Central memory CD4-positive, alpha-beta T cell (primary cell): ENCODE results near the gene RAVER2.
A peak's percentile ranks its signal among the peaks of the same experiment; 100 is the strongest.
"Not testable (repeated sequence)": the region's sequence is repeated elsewhere in the genome, so short reads cannot be mapped to it uniquely, and the experiment has no call there.

ENCODE experiments used
- DNase-seq: peaks from one replicate; pipeline ENCODE4 v3.0.0; 2022

RAVER2 gene

GRCh38 chr1:64814427-64814826 is 69.6 kb downstream of the RAVER2 start:
- DNase-seq: no peak

GRCh38 chr1:64817364-64817763 is 72.5 kb downstream of the RAVER2 start:
- DNase-seq: not testable (repeated sequence)

- DNase-seq: not testable (repeated sequence)
These were observed 75.7 kb downstream of the RAVER2 start for GRCh38 chr1:64820572-64820971.

GRCh38 chr1:64822621-64823020 is 77.7 kb downstream of the RAVER2 start:
- DNase-seq: no peak

- DNase-seq: peak; percentile 57
These were observed 79.0 kb downstream of the RAVER2 start for GRCh38 chr1:64823691-64824476.

- DNase-seq: peak; percentile 43
These were observed 82.1 kb downstream of the RAVER2 start for GRCh38 chr1:64826991-64827390.

- no peak for DNase-seq
These were observed 84.0 kb downstream of the RAVER2 start for GRCh38 chr1:64828829-64829228.

GRCh38 chr1:64829411-64830029 is 84.6 kb downstream of the RAVER2 start:
- no peak for DNase-seq

- DNase-seq: no peak
These were observed 85.3 kb downstream of the RAVER2 start for GRCh38 chr1:64830030-64830651.

- DNase-seq: no peak
These were observed 89.9 kb downstream of the RAVER2 start for GRCh38 chr1:64834734-64835133.

- DNase-seq: no peak
These were observed 91.9 kb downstream of the RAVER2 start for GRCh38 chr1:64836802-64837201.

- no peak for DNase-seq
These were observed 93.6 kb downstream of the RAVER2 start for GRCh38 chr1:64838486-64838885.

GRCh38 chr1:64839261-64839660 is 94.4 kb downstream of the RAVER2 start:
- no peak for DNase-seq

- no peak for DNase-seq
These were observed 95.0 kb downstream of the RAVER2 start for GRCh38 chr1:64839732-64840405.

- DNase-seq: no peak
These were observed 96.6 kb downstream of the RAVER2 start for GRCh38 chr1:64841330-64842065.

GRCh38 chr1:64842224-64842623 is 97.3 kb downstream of the RAVER2 start:
- DNase-seq: no peak

- DNase-seq: no peak
These were observed 98.8 kb downstream of the RAVER2 start for GRCh38 chr1:64843675-64844074.

GRCh38 chr1:64844175-64844574 is 99.3 kb downstream of the RAVER2 start:
- DNase-seq: no peak

GRCh38 chr1:64844609-64845008 is 99.7 kb downstream of the RAVER2 start:
- DNase-seq: no peak

GRCh38 chr1:64845831-64846425 is 101.1 kb downstream of the RAVER2 start:
- no peak for DNase-seq

- no peak for DNase-seq
These were observed 101.9 kb downstream of the RAVER2 start for GRCh38 chr1:64846573-64847430.
